HG03039 (cell line): ENCODE measurements around the gene PRG3.

ENCODE experiments used
- ATAC-seq: cut with Tn5 transposase; IDR thresholded peaks from one replicate; pipeline ENCODE4 v1.9.1; 2021; ENCODE audit warnings: mild to moderate bottlenecking, moderate library complexity; ENCODE audit not compliant: unreplicated experiment

The PRG3 gene, protein sequence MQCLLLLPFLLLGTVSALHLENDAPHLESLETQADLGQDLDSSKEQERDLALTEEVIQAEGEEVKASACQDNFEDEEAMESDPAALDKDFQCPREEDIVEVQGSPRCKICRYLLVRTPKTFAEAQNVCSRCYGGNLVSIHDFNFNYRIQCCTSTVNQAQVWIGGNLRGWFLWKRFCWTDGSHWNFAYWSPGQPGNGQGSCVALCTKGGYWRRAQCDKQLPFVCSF

DNA sequence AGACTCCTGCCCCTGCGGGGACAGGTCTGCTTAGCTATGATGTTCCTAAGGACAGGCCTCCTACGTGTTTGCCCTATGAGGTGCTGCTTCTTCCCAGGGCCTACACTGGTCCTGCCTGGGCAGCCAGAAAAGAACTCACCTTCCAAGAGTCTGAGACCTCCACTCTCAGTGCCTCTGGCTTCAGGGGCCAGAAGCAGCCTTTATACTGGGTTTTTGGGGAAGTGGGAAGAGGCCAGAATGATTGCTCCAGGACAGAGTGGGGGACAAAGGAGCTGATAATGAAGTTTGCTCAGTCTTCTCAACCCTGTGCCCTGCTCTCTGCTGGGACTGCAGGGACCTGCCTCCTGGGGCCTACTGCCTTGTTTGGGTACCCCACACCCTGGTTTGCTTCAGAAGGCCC is at the start of gene PRG3:
Gene PRG3, minus strand, starts transcription at position 176 of the 400 bp plus-strand sequence. CDS start 442 bp downstream, outside the sequence.
- no peak for ATAC-seq

DNA sequence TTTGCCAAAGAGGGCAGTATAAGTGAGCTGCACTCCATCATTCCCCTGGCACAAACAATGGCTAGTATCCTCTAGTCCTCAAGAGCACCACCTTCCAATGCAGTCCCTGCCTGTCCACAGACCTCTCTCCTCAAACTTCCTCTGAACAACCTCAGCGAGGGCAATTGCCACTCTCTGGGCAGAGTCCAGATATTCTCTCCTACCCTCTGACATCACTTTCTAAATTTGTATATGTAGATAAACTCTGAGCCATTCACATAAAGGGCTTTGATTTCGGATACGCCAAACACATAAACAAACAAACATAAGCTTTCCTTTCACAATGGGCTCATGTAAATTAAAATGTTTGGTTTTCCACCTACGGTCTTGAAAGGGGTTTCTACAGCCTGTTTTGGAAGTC is 49.0 kb upstream of the PRG3 start:
- no peak for ATAC-seq

DNA sequence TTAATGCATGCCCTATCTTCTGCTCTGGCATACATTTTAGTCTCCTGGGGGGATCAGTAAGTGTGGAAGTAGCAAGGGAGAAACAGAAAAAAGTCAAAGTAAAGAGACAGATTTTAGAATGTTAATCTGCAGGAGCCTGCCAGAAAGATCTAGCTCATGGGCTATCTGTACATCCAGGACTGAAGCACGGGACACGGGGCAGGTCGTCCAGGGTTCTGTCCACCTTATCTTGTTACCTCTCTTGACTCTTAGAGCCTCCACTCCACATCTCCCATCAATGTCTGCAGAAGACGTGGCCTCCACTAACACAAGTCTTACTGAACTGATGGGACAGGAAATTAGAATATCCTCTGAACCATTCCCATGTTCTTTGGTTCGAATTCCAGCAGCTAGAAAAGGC is 47.7 kb upstream of the PRG3 start:
- no peak for ATAC-seq

DNA sequence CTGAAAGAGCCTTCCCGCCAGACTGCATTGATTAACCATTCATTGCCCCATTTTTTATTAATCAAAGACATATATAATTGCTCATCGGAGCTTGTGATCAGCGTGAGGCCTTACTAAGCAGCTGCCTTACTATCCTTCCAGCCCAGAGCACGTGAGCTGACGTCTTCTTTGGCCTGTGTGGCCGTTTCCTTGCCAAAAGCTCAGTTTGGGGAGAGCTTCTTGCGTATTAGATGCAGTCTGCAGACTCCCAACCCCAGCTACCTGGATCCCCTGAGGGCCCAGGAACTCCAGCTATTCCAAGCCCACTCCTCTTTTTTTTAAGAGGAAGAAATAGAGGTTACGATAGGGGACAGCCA is 46.8 kb upstream of the PRG3 start:
- no peak for ATAC-seq

DNA sequence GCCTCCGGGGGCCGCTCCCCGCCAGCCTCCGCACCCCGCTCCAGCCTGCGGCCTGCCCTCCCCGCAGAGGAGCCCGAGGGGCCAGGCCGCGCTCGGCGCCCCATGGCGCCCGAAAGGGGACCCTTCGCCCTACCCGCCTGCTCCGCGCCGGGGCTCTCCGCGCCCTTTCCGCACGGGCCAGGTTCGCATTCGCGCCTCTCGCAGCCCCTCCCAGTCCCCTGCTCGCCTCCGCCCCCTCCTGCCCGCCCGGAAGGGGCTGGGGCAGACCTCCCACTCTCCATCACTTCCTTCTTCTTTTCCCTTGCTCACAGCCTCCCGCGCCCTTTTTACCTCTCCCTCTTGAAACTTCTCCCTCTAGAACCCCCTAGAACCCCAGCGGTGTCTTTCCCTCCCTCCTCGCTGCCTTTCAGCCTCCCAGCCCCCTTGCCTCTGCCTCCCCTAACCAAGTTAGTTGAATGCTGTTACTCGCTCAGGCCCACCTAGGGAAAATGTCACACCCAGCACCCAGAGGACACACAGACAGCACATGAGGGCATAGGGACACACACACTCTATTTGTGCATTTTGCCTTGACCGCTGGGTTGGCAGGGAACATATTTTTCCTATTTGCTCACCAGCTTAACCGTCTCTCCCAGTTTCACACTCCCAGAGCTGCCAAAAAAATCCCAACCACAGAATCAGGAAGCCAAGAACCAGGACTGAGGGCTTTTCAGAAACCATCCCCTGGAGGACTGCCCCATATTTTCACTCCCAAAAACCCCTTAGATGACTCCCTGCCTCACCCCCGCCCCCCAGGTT is 46.2 kb upstream of the PRG3 start, which contains the start of gene SLC43A3:
Gene SLC43A3, minus strand, starts transcription at position 193 of the 798 bp plus-strand sequence. CDS start 949 bp downstream, outside the sequence.
- ATAC-seq, result peak; percentile 46

DNA sequence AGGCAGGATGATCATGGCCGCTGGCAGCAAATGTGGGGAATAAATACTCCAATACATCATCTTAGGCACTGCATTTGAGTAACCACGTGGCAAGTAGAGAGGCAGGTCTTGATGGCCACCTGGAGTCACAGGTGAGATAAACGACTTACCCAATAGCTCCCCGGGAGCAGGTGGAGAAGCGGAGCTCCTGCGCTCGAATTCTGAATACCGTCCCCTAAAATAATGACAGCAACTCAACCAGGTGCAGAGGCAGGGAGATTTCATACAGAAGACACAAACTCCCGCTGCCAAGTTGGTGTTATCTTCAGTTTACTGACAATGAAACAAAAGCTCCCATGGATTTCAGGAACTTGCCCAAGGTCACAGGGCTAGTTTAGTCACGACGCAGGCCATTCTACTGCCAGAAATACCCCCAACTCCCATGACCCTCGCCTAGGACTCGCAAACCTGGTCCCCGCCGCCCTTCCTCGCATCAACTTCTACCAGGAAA is 45.5 kb upstream of the PRG3 start:
- no peak for ATAC-seq

DNA sequence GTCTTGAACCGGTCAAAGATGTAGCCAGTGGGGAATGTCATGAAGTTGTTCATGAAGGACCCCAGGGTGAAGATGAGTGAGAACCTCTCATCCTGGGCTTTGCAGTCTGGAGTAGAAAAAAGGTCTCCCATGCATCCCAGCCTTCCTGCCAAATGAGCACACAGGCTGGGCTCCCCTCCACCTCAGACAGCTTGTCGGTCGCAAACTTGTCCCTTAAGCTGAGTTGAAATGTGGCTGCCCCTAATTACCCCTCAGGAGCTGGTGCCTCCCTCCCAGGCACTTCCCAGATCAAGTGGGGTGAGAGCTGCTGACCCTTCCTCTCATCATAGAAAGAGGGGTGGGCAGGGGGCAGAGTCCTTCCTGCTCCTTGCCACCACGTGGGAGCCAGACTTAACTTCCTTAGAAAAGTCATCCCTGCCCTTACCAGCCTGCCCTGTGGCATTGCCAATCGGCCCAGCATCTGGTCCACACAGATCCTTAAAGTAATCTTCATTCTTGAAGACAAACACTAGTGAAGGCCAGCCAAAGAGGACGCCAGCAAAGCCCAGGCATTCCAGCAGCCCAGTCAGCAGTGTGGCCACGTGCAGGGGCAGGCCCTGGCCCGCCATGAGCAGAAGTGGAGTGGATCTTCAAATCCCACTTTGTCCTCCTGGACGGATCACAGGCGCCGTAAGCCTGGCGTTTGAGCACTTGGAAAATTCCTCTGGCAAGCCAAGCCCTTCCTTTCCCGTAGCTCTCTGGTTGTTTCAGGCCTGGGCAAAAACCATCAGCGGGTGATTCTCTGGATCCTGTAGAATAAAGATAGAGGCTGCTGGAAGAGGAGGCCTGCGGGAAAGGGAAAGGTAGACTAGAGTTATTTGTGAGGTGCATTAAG is 44.9 kb upstream of the PRG3 start:
- no peak for ATAC-seq

DNA sequence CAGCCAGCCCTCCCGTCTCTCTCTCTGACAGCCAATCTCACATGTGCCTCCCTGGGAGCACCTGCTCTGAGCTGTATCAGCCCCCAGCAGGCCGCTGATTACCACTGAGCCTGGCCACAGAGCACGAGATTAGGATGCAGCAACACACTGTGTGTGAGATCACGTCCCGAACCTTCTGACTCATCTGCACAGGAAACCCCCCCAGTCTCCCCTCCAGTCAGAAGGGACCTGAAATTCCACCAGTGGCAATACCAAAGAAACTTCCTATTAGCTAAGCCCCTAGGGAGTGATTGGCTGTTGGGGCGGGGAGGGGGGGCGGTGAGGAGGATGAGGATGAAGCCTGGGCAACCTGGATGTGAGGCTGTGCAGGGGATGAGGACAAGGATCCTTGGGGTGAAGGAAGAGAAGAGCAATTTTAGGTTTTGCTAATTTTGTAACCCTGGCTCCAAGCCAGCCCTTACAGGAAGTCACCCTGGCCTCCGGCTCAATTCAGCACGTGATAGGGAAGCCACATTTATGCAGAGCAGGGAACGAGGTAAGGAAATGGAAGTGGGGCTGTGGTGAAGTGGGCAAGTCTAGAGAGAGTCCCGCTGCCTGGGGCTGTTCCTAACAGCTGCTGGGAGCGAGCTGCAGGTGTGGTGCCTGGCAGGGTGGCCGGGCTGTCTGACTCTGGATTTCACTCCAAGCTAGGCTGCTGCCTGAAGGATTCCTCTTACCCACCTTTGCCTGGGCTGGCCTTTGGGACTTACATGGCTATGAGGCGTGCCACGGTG is 44.0 kb upstream of the PRG3 start:
- ATAC-seq, result peak; percentile 95

DNA sequence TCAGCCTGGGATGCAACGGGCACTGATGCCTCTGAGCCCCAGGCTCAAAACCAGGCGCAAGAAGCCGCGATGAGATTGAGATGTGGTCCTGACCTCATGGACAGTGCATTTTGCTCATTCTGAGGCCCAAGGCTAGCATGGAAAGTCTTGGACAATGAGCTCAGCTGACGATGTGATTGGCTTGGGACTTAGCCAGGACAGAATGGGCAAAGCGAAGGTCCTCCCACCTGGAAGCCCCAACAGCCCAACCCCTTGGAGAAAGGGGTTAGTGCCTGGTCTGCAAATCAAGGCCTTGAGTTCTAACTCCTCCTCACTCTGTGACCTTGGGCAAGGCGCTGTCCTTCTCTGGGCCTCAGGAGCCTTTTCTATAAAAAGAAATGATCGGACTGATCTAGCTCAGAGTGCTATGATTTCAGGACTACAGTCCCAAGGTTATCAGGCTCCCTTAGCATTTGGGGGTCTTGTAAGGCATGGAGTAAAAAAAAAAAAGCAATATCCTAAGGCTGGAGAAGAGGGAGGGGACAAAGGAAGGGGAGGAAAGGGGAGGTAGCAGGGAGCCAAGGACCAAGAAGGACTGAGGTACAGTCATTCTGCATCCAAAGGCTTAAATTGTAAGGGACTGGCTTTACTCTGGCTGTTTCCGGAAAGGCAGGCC is 43.3 kb upstream of the PRG3 start:
- ATAC-seq, result no peak

DNA sequence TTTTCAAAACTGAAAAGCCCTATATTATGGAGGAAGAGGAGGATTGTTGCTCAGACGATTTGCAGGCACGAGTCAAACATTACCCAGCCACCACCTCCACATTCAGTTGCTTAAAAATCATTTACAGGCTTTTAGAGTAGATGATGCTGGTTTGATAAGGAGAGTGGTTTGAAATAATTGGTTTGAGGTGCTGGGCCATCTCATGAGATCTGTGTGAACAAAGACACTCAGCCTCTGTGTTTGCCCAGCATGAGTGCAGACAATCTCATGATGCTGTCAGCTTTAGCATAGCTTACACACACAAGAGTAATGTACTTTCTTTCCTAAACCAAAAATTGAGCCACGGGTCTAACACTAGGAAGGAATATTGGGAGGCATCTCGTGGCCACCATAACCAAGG is 41.7 kb upstream of the PRG3 start:
- no peak for ATAC-seq

DNA sequence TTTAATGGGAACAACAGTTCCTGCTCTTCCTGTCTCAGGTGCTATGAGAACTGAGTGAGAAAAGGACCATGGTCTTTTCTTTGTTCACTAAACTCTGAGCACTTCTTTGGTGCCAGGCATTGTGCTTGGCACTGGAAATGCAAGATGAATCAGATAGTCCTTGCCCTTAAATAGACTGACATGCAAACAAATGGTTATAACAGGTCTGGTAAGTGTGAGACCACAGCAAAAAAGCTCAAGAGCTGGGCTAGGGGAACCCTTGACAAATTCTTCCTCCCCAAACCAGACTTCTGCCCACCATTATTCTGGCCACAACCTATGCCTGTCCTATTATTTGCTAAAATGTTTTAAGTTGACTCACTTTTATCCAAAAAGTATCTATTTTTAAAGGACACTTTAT is 40.9 kb upstream of the PRG3 start:
- no peak for ATAC-seq

DNA sequence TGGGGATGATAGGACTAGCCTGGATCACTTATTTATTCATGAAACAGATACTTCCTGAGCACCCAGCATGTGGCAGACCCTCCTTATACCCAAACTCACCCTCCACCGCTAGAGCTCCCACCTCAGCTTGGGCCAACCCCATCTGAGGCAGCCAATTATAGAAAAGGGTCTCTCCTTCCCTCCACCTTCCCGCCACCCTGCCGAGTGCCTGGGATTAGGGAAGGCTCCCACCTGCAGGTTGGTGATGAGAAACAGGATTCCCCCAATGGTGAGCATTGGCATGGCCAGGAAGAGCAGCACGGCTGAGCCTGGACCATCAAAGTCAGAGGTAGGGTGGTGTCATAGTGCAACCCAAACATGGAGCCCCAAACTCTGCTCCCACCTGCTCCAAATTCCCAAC is 40.1 kb upstream of the PRG3 start:
- ATAC-seq, result no peak

DNA sequence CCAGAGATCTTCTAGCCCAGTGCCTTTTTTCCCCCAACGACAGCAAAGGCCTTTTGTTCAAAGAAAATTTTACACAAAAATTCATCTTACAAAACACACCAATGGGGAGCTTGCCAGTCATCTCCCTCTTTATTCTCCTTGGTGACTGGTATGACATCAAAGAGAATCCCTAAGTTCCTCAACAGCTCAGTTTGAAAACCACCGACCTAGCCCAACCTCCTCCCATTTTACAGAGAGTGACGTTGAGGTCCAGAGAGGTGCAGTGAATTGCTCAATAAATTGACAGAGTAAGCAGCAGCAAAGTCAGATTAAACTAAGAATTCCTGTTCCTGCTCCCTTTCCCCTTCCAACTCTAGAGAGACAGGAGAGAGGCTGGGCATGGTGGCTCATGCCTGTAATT is 38.2 kb upstream of the PRG3 start:
- no peak for ATAC-seq

DNA sequence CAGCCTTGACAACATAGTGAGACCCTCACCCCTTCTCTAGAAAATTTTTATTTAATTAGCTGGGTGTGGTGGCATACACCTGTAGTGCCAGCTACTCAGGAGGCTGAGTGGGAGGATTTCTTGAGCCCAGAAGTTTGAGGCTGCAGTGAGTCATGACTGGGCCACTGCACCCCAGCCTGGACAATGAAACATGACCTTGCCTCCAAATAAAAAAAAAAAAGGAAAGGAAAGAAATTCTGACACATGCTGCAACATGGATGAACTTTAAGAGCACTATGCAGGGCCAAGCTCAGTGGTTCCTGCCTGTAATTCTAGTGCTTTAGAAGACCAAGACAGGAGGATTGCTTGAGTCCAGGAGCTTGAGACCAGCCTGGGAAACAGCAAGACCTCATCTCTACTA is 37.2 kb upstream of the PRG3 start:
- no peak for ATAC-seq

DNA sequence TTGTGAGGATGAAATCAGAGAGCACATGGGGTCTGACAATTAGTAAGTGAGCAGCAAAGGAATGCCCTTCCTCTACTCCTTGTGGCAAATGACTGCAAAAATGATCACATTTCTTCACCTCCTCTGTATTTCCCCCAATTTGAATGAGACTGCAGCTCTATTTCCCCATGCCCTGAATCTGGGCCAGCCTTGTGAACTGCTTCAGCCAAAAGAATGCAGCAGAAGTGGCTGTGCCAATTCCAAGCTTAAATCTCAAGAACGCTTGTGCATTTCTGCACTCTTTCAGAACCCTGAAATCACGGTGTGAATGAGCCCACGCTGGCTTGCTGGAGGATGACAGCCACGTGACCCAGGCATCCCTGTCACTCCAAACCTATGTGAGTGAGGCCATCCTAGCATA is 36.1 kb upstream of the PRG3 start:
- no peak for ATAC-seq

DNA sequence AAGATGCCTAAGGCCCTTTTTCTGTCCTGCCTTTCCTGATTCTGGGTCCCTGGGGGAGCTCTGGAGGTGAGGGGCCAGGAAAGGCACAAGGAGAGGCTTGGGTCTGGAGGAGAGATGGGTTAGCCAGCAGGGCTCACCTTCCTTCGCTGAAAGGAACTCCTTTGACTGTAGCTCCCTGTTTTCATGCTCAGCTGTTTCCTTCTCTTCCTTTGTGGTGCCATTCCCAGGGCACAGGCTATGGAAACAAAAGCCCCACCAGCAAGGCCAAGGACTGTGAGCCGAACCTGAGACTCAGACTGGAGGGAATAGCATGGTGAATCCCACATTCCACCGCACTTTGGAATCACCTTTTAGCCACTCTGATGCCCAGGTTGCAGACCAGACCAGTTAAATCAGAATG is 35.5 kb upstream of the PRG3 start:
- ATAC-seq, result no peak

DNA sequence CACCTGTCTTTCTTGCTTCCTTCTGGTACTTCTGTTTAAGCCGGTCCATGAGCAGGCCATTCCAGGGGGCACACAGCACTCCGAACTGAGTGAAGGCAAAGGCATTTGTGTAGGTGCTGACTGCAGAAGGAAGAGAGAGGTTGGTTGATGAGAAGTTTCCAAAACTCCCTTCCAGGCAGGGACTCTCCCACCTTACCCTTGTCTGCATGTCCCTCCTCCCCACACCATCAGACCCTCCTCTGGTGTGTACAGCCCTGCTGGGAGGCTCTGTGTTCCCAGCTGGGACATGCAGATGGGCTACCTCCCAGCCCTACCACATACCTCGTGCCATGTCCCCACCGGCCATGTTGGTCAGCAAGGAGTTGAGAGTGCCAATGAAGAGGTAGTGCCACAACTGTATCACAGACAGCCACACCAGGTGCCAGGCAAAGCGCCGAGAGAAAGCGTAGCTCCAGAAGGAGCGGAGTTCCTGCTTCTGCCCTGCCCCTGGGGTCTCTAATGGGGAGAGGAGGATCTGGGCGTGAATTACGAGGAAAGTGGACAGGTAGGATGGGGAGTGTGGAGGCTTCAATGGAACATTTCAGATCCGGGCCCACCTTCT is 33.8 kb upstream of the PRG3 start:
- ATAC-seq, result no peak

DNA sequence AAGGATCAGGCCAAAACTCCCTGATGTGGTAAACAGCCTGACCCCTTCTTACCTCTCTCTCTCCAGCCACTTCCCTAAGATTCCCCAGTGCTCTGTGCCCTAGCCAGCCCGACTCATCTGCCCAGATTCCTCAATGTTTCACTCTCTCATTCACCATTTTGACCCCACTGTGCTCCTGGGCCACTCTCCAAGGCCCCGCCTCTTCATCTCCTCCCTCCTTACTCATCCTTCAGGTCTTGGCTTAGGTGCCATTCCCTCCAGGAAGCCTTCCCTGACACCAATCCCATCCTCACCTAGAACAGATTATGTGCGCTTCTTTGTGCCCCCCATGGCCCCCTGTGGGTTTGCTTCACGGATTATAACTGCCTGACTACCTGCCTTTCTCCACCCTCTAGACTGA is 32.7 kb upstream of the PRG3 start:
- ATAC-seq, result no peak

DNA sequence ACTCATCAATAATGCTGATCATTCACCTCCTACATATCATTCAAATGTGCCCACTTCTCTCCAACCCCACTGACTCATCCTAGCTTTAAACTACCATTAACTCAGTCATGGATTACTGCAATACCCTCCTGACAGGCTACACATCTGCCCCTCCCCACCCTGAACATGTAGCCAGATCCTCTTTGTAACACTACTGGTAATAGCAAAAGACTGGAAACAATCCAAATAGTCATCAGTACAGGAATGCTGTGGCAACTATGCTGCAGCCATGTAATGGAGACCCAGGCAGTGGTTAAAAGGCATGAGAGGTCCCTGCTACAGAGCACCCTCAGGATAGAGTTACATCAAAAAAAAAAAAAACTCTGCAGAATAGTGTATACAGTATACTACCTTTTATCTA is 29.3 kb upstream of the PRG3 start:
- ATAC-seq, result no peak
